GM21825 (cell line): ENCODE results near the gene CEACAM4.
"Not testable (repeated sequence)": the region's sequence is repeated elsewhere in the genome, so short reads cannot be mapped to it uniquely, and the experiment has no call there.

Source experiments
- ATAC-seq: cut with Tn5 transposase; IDR thresholded peaks from one replicate; pipeline ENCODE4 v1.9.1; 2021; ENCODE audit warnings: mild to moderate bottlenecking, moderate library complexity; ENCODE audit not compliant: unreplicated experiment

Gene CEACAM4

GRCh38 chr19:41626877-41627276 is at the start of gene CEACAM4:
Gene CEACAM4, minus strand, starts transcription at chr19:41627074. Its CDS starts 111 bp downstream, at chr19:41626963.
- no peak for ATAC-seq

GRCh38 chr19:41671486-41671885 is 44.6 kb upstream of the CEACAM4 start:
- no peak for ATAC-seq

- no peak for ATAC-seq
Measured at GRCh38 chr19:41670755-41671154, 43.9 kb upstream of the CEACAM4 start.

- ATAC-seq, result no peak
Measured at GRCh38 chr19:41668315-41668714, 41.4 kb upstream of the CEACAM4 start.

GRCh38 chr19:41666075-41666474 is 39.2 kb upstream of the CEACAM4 start:
- no peak for ATAC-seq

- ATAC-seq, result no peak
Measured at GRCh38 chr19:41657157-41657556, 30.3 kb upstream of the CEACAM4 start.

- not testable (repeated sequence) for ATAC-seq
Measured at GRCh38 chr19:41656756-41657155, 29.9 kb upstream of the CEACAM4 start.

- no peak for ATAC-seq
Measured at GRCh38 chr19:41652250-41652649, 25.4 kb upstream of the CEACAM4 start.

- ATAC-seq, result no peak
Measured at GRCh38 chr19:41649827-41650226, 23.0 kb upstream of the CEACAM4 start.

- ATAC-seq, result no peak
Measured at GRCh38 chr19:41646589-41647204, 19.8 kb upstream of the CEACAM4 start.

- no peak for ATAC-seq
Measured at GRCh38 chr19:41641879-41642485, 15.1 kb upstream of the CEACAM4 start.

GRCh38 chr19:41638641-41639081 is 11.8 kb upstream of the CEACAM4 start:
- ATAC-seq, result no peak

- ATAC-seq, result no peak
Measured at GRCh38 chr19:41637484-41637883, 10.6 kb upstream of the CEACAM4 start.

GRCh38 chr19:41627966-41628675 is 1.2 kb upstream of the CEACAM4 start:
- no peak for ATAC-seq

GRCh38 chr19:41626278-41626677 is 596 bp downstream of the CEACAM4 start:
- no peak for ATAC-seq

GRCh38 chr19:41624937-41625336 is 1.9 kb downstream of the CEACAM4 start:
- ATAC-seq, result no peak

GRCh38 chr19:41624515-41624914 is 2.4 kb downstream of the CEACAM4 start:
- ATAC-seq, result no peak

- no peak for ATAC-seq
Measured at GRCh38 chr19:41623360-41623759, 3.5 kb downstream of the CEACAM4 start.

- no peak for ATAC-seq
Measured at GRCh38 chr19:41621654-41622053, 5.2 kb downstream of the CEACAM4 start.

- no peak for ATAC-seq
Measured at GRCh38 chr19:41621226-41621625, 5.6 kb downstream of the CEACAM4 start.

- no peak for ATAC-seq
Measured at GRCh38 chr19:41620171-41620570, 6.7 kb downstream of the CEACAM4 start.

- no peak for ATAC-seq
Measured at GRCh38 chr19:41619018-41619556, 7.8 kb downstream of the CEACAM4 start.
